Measurements from ENCODE around the gene C2CD4D.

Gene C2CD4D

DNA sequence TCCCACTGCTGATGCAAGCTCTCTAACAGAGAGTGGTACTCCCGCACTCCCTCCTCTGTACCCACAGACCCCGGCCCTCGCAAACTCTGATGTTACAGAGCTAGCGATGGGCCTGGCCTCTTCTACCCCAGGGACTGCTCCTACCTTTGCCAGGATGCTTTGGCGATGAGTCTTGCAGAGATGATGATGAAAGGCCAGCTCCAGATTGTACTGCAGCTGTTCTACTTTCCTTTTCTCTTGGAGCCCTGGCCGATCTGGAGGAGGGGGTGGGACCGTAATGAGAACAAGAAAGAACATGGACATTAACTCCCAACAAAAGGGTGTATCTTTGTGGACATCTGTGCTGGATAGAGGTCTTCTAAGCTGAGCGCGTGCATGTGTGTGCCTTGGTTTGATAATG is 28.4 kb downstream of the C2CD4D start:
- no peak for DNase-seq

GRCh38 chr1:151809985-151810556 is 29.5 kb downstream of the C2CD4D start:
- DNase-seq, result no peak

GRCh38 chr1:151809290-151809984 is 30.2 kb downstream of the C2CD4D start:
- no peak for DNase-seq

- no peak for DNase-seq
Measured at GRCh38 chr1:151807766-151808165, 31.9 kb downstream of the C2CD4D start.

DNA sequence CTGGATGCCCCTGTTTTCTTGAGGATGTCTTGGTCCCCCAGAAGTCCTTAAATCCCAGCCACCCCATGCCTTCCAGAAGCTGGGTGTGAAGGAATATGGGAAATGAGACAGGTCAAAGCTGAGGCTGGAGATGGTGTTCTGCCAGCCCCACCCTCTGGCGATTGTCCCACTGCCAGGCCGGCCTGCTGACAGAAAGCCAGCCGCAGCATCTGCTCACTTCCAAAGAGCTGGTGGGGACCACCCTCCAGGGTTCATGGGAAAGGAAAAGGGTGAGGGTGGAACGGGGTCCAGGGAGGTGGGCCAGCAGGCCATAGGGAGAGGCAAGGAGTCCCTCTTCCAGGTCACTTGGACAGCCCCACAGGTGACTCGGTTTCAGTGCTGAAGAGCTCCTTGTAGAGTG is 32.5 kb downstream of the C2CD4D start:
- no peak for DNase-seq

DNA sequence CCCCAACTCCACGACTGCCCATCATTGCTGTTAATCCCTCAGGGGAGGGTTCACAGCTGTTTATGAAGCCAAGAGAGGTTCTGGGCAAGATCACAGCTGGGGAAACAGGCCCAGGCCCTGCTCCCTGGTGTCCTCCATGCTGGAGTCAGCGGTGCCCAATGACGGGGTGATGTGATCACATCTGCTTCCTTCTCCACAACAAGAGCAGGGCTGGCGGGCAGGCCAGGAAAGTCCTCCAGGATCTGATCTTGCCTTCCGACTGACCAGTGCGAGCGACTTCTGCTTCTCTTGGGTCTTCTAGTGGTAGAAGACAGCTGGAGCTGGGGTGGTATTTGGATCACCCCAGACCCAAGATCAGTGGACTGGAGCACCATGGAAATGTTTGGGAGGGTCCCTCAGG is 33.5 kb downstream of the C2CD4D start:
- DNase-seq, result no peak

- DNase-seq, result no peak
Measured at GRCh38 chr1:151805066-151805820, 34.4 kb downstream of the C2CD4D start, which contains the start of gene LINGO4. Gene LINGO4, minus strand, starts transcription at chr1:151805419. Its CDS starts 2,715 bp downstream, at chr1:151802704.

GRCh38 chr1:151803915-151804314 is 35.7 kb downstream of the C2CD4D start:
- DNase-seq, result no peak

GRCh38 chr1:151803164-151803563 is 36.5 kb downstream of the C2CD4D start:
- DNase-seq, result no peak

GRCh38 chr1:151802372-151802771 is 37.2 kb downstream of the C2CD4D start:
- DNase-seq, result no peak

DNA sequence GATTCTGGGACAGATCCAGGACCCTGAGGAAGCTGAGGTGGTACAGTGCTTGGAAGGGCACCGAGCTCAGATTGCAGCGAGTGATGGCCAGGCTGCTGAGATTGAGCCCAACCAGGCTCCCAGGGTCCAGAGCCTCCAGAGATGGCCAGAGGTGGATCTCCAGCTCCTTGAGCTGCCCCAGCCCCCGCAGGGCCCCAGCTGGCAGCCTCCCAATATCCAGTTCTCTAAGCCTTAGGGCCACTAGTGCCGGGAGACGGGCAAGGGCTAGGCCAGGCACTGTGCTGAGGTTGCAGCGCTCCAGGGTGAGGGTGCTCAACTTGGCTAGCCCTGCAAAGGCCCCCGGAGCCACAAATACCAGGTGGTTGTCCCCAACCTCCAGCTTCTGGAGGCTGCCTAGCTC is 37.8 kb downstream of the C2CD4D start:
- no peak for DNase-seq

GRCh38 chr1:151801310-151801820 is 38.3 kb downstream of the C2CD4D start:
- no peak for DNase-seq

DNA sequence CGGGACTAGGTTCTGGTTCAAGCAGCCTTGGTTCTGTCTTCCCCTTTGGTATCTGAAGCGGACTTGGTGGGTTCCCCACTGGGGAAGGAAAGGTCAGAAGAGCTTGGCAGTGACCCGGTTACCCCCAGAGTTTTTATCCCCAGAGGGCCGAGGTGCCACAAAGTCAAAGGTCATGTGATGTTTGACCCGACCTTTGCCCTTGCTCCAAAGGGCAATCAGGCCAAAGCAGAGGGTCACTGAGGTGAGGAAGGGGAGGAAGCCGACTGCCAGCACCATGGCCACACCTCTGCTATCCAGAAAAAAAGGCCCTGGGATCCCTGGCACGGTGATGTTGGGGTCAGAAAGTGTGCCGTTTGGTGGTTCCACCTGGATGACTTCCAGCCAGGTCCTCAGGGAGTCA is 38.8 kb downstream of the C2CD4D start:
- no peak for DNase-seq

DNA sequence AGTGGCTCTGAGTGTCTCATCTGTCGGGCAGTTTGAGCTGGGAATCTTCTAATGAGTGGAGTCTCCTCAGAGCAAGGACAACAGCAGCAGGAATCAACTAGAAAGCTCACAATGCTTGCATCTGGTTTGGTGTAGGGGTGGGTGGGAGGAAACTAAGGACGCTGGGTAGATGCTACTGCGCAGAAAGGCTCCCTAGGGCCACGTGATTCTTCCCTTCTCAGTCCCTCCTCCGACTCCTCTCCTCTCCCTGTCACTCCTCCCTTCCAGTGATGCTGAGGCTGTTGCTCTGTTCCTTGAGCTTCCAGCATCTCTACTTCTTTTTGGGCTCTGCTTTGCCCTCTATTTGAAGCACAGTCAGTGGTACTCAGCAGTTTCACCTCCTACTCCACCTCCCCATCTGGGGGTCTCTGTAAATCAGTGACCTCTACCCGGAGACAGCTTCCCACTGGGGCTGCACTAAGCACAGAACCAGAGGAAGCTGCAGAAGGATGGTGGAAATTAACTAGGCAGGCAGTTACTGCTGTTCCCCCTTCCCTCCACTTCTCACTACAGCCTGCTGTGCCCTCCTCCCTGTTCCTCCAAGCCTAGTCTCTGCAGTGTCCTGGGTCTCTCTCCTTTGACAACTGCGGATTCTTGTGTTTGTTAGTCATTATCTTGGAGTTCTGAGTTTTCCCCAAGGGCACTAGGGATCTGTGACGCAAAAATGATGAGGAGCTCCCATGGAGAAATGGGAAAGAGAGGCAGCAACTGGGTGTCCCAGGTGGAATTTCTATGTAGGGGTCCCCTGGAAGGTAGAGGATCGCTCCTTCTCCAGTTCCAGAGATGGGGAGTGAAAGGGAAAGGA is 40.2 kb downstream of the C2CD4D start:
- no peak for DNase-seq

- no peak for DNase-seq
Measured at GRCh38 chr1:151798571-151798970, 41.0 kb downstream of the C2CD4D start.

GRCh38 chr1:151790940-151791651 is 48.5 kb downstream of the C2CD4D start:
- DNase-seq, result peak; percentile 48

DNA sequence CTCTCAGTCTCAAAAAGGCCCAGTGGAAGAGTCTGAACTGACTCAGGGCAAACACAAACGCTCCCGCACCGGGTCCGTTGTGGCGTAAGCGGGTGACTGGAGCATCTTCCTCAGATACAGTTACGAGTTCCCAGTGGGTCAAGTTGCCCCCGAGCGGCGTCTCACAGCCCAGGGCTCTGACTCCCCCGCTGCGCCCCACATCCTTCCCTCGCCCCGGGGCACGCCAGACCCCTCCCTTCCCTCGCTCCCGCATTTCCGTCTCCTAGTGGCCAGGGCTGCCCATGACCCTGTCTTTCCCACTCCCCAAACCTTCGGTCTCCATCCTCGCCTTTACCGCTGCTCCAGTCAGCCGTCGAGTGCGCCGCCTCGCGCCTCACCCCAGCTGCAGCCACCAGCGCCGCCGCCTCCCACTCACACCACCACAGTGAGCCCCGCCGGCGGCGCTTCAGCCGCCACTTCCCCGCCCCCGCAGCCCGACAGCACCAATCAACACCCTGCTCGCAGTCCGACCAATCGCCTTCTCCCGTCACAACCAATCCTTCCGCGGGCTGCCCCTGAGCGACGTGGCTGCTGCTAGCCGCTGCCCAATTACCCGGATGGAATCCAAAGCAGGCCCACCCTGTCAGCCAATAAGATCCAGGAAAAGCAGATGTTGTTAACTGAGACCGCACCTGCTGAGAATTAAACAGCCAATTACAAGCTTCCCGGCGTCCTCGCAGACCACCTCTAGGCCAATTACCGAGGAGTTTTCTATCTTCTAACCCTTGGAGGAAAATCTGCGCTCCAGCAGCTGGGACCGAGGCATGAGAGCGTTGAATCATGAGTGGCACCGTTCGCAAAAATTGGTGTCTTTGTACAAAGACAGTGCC is 49.3 kb downstream of the C2CD4D start, which contains the start of gene TDRKH:
TDRKH (minus strand) TSS at position 430 of the 869 bp plus-strand sequence. CDS start 7,478 bp downstream, outside the sequence.
- peak; percentile 100 for DNase-seq

Measured in SHP77 treated with DMSO at 0.1 percent for 48 hours (cell line).